ENCODE data around the gene PLN. TPM values are rescaled to one million over a fixed set of nuclear protein-coding genes. Genes with fewer than 3 reads are reported as not detected.

Gene PLN
- polyA plus RNA-seq, 1 of the 3 experiments (the other 2 are of a cell fraction): not detected

GRCh38 chr6:118579786-118580185 is 31.7 kb downstream of the PLN start:
- Histone ChIP-seq H3K79me2 (ENCODE audit: insufficient read depth) (no peaks in the 10 kb centered on the region), H3K9me3 (0 out of 2 replicates have a peak, but pooled peaks cover 7% of the 10 kb centered on the region), H3K9ac (no peak overlapping the region), H3K27ac (ENCODE audit: low read depth in 2 of 2, low read length in 1 of 2) (no peak overlapping the region), H3K9me2 (no peaks in the 10 kb centered on the region), H3K4me2 (no peak overlapping the region), H3K27me3 (ENCODE audit: insufficient read depth) (no peaks in the 10 kb centered on the region), H4K20me1 (ENCODE audit: insufficient read depth) (no peaks in the 10 kb centered on the region), H2AFZ (ENCODE audit: low read depth) (no peak overlapping the region), H3K36me3 (replicated peaks in 1 of 2; ENCODE audit: control insufficient read depth in 1 of 2, insufficient read depth in 2 of 2, low read length in 1 of 2) (peaks cover 0 to 4% of the 10 kb centered on the region in 2 experiments), H3F3A (replicated peaks; ENCODE audit: insufficient read depth) (no peaks in the 10 kb centered on the region), H3K4me1 (ENCODE audit: control insufficient read depth in 1 of 2, insufficient read depth in 2 of 2, low read depth in 1 of 2, low read length in 1 of 2) (no peaks in the 10 kb centered on the region), H3K4me3 (ENCODE audit: low read depth in 2 of 2, low read length in 1 of 2) (no peak overlapping the region)
- TF ChIP-seq MXI1 (IDR thresholded peaks at IDR 0.05; ENCODE audit: low read depth, low read length) (no peak), YY1 (IDR thresholded peaks at IDR 0.05; ENCODE audit: low read depth) (no peak), REST (IDR thresholded peaks at IDR 0.05; ENCODE audit: low read depth, low read length) (no peak), FOSL2 (IDR thresholded peaks at IDR 0.05; ENCODE audit: borderline replicate concordance, low read depth) (no peak)
- TF ChIP-seq, protein P1, sequence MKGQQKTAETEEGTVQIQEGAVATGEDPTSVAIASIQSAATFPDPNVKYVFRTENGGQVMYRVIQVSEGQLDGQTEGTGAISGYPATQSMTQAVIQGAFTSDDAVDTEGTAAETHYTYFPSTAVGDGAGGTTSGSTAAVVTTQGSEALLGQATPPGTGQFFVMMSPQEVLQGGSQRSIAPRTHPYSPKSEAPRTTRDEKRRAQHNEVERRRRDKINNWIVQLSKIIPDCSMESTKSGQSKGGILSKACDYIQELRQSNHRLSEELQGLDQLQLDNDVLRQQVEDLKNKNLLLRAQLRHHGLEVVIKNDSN (IDR thresholded peaks at IDR 0.05; ENCODE audit: borderline replicate concordance, low read depth): no peak
- CTCF ChIA-PET: interaction anchor here (0.7 to 2.1 kb wide), 15 partner anchors 9 to 604 kb away, joined by 3 to 38 read pairs (median 5); partner anchors contain the start of gene PLN
- POLR2A ChIA-PET: no interaction called here
- DNase-seq: no peak
- 89% methylated on average over 1 of the region's 2 CpGs for WGBS (ENCODE audit: low lambda C conversion rate)

DNA sequence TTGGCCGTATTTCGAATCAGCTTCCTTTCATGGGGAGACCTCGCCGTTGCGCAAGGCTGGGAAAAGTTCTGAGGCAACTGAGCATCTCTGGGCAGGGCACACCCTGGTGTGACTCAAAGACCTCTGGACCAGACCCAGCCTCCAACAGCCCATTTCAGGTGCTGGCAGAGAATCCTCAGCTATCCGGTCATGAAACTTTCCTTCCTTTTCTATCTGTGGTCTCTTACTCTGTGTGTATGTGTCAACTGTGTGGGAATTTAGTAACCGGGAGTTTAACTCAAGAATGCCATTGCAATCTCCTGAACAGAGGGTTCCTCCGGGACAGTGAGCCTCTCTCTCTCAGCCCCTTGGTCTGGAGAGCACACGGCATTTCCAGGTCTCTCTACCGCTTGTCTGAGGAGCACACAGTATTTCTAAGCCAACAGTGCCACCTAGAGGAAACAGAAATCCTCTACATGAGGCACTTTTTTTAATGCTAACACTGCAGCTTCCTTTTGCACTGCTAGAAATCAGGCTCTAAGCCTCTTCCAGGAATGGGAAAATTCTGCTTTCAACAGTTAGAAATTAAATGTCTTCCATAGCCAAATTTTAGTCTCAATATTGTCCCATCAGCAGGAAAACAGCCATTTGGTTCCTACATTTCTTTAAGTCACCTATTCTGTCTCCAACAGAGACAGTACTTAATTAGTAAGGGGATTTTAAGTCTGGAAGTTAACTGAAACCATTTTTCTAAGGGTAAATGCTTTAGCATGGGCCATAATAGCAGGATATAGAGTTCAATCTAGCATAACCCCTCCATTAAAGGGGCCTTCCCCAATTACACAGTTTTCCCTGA is 32.7 kb downstream of the PLN start:
- H3K36me3 ChIP-seq (replicated peaks in 1 of 2; ENCODE audit: control insufficient read depth in 1 of 2, insufficient read depth in 2 of 2, low read length in 1 of 2): no peaks in the 10 kb centered on the region
- peak overlapping the region in 1 of 2 experiments; percentile 38; a peak in 1 of 4 replicates for H3K4me3 ChIP-seq (ENCODE audit: low read depth in 2 of 2, low read length in 1 of 2)
- no peak overlapping the region for H2AFZ ChIP-seq (ENCODE audit: low read depth)
- H3K9me2 ChIP-seq: no peaks in the 10 kb centered on the region
- H3K79me2 ChIP-seq (ENCODE audit: insufficient read depth): no peaks in the 10 kb centered on the region
- H3K9me3 ChIP-seq: 0 out of 2 replicates have a peak, but pooled peaks cover 7% of the 10 kb centered on the region
- no peak overlapping the region for H3K27ac ChIP-seq (ENCODE audit: low read depth in 2 of 2, low read length in 1 of 2)
- ChIA-PET CTCF (interaction anchor here (0.6 to 2.1 kb wide), 27 partner anchors 9 to 1132 kb away, joined by 3 to 38 read pairs (median 4); partner anchors contain the start of gene PLN), POLR2A (no interaction called here)
- no peak overlapping the region for H3K4me2 ChIP-seq
- 63% methylated on average over 5 of the region's 10 CpGs for WGBS (ENCODE audit: low lambda C conversion rate)
- H3F3A ChIP-seq (replicated peaks; ENCODE audit: insufficient read depth): no peaks in the 10 kb centered on the region
- H3K9ac ChIP-seq: no peak overlapping the region
- H4K20me1 ChIP-seq (ENCODE audit: insufficient read depth): no peaks in the 10 kb centered on the region
- H3K4me1 ChIP-seq (ENCODE audit: control insufficient read depth in 1 of 2, insufficient read depth in 2 of 2, low read depth in 1 of 2, low read length in 1 of 2): no peaks in the 10 kb centered on the region
- H3K27me3 ChIP-seq (ENCODE audit: insufficient read depth): no peaks in the 10 kb centered on the region
- DNase-seq: peak; percentile 49
- TF ChIP-seq NFIC (IDR thresholded peaks at IDR 0.05; ENCODE audit: borderline replicate concordance) (no peak), REST (IDR thresholded peaks at IDR 0.05; ENCODE audit: low read depth, low read length) (no peak), SIN3A (IDR thresholded peaks at IDR 0.05; ENCODE audit: borderline replicate concordance, low read depth, low read length) (no peak), RAD21 (IDR thresholded peaks at IDR 0.05; ENCODE audit: low read length) (peak; percentile 80), CHD2 (IDR thresholded peaks at IDR 0.05; ENCODE audit: low read length, partially characterized antibody) (no peak), RCOR1 (IDR thresholded peaks at IDR 0.05; ENCODE audit: low read length) (no peak), SMC3 (IDR thresholded peaks at IDR 0.05; ENCODE audit: low read depth, low read length) (peak; percentile 55; the same call in 1 of the 2 replicates), ELF1 (IDR thresholded peaks at IDR 0.05) (no peak), MEF2A (IDR thresholded peaks at IDR 0.05; ENCODE audit: borderline replicate concordance, low read depth) (no peak)
- TF ChIP-seq, protein P2, sequence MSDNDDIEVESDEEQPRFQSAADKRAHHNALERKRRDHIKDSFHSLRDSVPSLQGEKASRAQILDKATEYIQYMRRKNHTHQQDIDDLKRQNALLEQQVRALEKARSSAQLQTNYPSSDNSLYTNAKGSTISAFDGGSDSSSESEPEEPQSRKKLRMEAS (IDR thresholded peaks at IDR 0.05; ENCODE audit: low read depth): no peak
- TF ChIP-seq, protein P3, sequence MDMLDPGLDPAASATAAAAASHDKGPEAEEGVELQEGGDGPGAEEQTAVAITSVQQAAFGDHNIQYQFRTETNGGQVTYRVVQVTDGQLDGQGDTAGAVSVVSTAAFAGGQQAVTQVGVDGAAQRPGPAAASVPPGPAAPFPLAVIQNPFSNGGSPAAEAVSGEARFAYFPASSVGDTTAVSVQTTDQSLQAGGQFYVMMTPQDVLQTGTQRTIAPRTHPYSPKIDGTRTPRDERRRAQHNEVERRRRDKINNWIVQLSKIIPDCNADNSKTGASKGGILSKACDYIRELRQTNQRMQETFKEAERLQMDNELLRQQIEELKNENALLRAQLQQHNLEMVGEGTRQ (IDR thresholded peaks at IDR 0.05; ENCODE audit: borderline replicate concordance, low read depth, low read length): no peak

All from SK-N-SH (cell line).